Measurements from ENCODE around the gene EIF3M.

- TF ChIP-seq CTCF (conservative IDR thresholded peaks at IDR 0.05 in 1 of 2, IDR thresholded peaks at IDR 0.05 in 1 of 2; ENCODE audit: low read depth in 1 of 2, low read length in 2 of 2) (no peak), EZH2 (IDR thresholded peaks at IDR 0.05; ENCODE audit: low read length, missing control alignments) (no peak)
These were observed 47.2 kb downstream of the EIF3M start for GRCh38 chr11:32630844-32631243.
